Chondrocyte (in vitro differentiated cells): Measurements from ENCODE around the gene MMRN1. TPM values are rescaled to one million over a fixed set of nuclear protein-coding genes. Genes with fewer than 3 reads are reported as not detected.
"Not testable (repeated sequence)": the region's sequence is repeated elsewhere in the genome, so short reads cannot be mapped to it uniquely, and the experiment has no call there.

Source experiments
- DNase-seq: peaks from one replicate; pipeline ENCODE4 v3.0.0; 2021; ENCODE audit warnings: mixed read lengths, low spot score
- H3K27ac Mint-ChIP-seq: one replicate; pipeline ENCODE4 v1.8.0; 2021; ENCODE audit warnings: mild to moderate bottlenecking, moderate library complexity, mixed read lengths; ENCODE audit not compliant: unreplicated experiment
- H3K27me3 Mint-ChIP-seq: 2 replicates; pipeline ENCODE4 v1.8.0; 2021; ENCODE audit warnings: low read depth, mixed read lengths
- H3K36me3 Mint-ChIP-seq: 2 replicates; pipeline ENCODE4 v1.8.0; 2021; ENCODE audit warnings: low read depth, mixed read lengths
- H3K4me1 Mint-ChIP-seq: 2 replicates; pipeline ENCODE4 v1.8.0; 2021; ENCODE audit warnings: low read depth, mild to moderate bottlenecking, mixed read lengths
- H3K4me3 Mint-ChIP-seq: one replicate; pipeline ENCODE4 v1.8.0; 2021; ENCODE audit warnings: mild to moderate bottlenecking, moderate library complexity, mixed read lengths; ENCODE audit not compliant: unreplicated experiment
- H3K9me3 Mint-ChIP-seq: 2 replicates; pipeline ENCODE4 v1.8.0; 2021; ENCODE audit warnings: low read depth, mixed read lengths
- CTCF ChIP-seq: fragments of 200-600 bp; sonication (generic); IDR thresholded peaks from 2 replicates; pipeline ENCODE4 v1.5.0; 2021; ENCODE audit warnings: antibody characterized with exemption, mild to moderate bottlenecking, moderate library complexity
- total RNA-seq: library from RNA; stranded (reverse); gene quantifications from 3 replicates; pipeline ENCODE4 v1.2.1, GENCODE V29; 2021

Gene MMRN1
- total RNA-seq, 1 donor from 2014 or later: not detected

- H3K27ac Mint-ChIP-seq: no peak overlapping the region
- no peaks in the 10 kb centered on the region for H3K4me1 Mint-ChIP-seq
- H3K27me3 Mint-ChIP-seq: peaks cover 4% of the 10 kb centered on the region
Measured at GRCh38 chr4:89899152-89899551, 4.5 kb downstream of the MMRN1 start.

GRCh38 chr4:89899854-89900253 is 5.2 kb downstream of the MMRN1 start:
- Mint-ChIP-seq H3K27ac (no peak overlapping the region), H3K4me3 (no peak overlapping the region), H3K4me1 (no peaks in the 10 kb centered on the region), H3K9me3 (no peaks in the 10 kb centered on the region), H3K36me3 (no peaks in the 10 kb centered on the region), H3K27me3 (peaks cover 7% of the 10 kb centered on the region)
- no peak for DNase-seq
- TF ChIP-seq CTCF: no peak

More at GRCh38 chr4:89899152-89899551, 4.5 kb downstream of the MMRN1 start:
- no peak for TF ChIP-seq CTCF
- Mint-ChIP-seq H3K36me3 (no peaks in the 10 kb centered on the region), H3K9me3 (no peaks in the 10 kb centered on the region), H3K4me3 (no peak overlapping the region)
- no peak for DNase-seq

GRCh38 chr4:89901808-89902431 is 7.3 kb downstream of the MMRN1 start:
- H3K36me3 Mint-ChIP-seq, H3K4me3 Mint-ChIP-seq, H3K9me3 Mint-ChIP-seq, H3K27ac Mint-ChIP-seq, H3K4me1 Mint-ChIP-seq, DNase-seq, H3K27me3 Mint-ChIP-seq: not testable (repeated sequence)
- peak; percentile 86 for TF ChIP-seq CTCF

- DNase-seq: no peak
- H3K4me1 Mint-ChIP-seq: no peaks in the 10 kb centered on the region
- no peak overlapping the region for H3K27ac Mint-ChIP-seq
- no peak overlapping the region for H3K4me3 Mint-ChIP-seq
- no peaks in the 10 kb centered on the region for H3K36me3 Mint-ChIP-seq
- no peaks in the 10 kb centered on the region for H3K9me3 Mint-ChIP-seq
- peaks cover 3% of the 10 kb centered on the region for H3K27me3 Mint-ChIP-seq
- TF ChIP-seq CTCF: no peak
Measured at GRCh38 chr4:89904524-89904923, 9.9 kb downstream of the MMRN1 start.

- H3K9me3 Mint-ChIP-seq: no peaks in the 10 kb centered on the region
- no peaks in the 10 kb centered on the region for H3K36me3 Mint-ChIP-seq
- no peak overlapping the region for H3K27ac Mint-ChIP-seq
- no peak for DNase-seq
- H3K4me1 Mint-ChIP-seq: no peaks in the 10 kb centered on the region
- H3K27me3 Mint-ChIP-seq: peaks cover 3% of the 10 kb centered on the region
- TF ChIP-seq CTCF: no peak
- no peak overlapping the region for H3K4me3 Mint-ChIP-seq
Measured at GRCh38 chr4:89906316-89906715, 11.7 kb downstream of the MMRN1 start.
